GM15510 (cell line): Measurements from ENCODE around the gene CHD5.

Experiments
- POLR2A ChIP-seq: IDR thresholded peaks from 3 replicates; pipeline ENCODE4 v1.6.1; 2011; ENCODE audit warnings: borderline replicate concordance; ENCODE audit not compliant: insufficient read length; ENCODE audit errors: extremely low read depth

Gene CHD5

GRCh38 chr1:6183520-6183989 is 3.4 kb upstream of the CHD5 start:
- no peak for TF ChIP-seq POLR2A

DNA sequence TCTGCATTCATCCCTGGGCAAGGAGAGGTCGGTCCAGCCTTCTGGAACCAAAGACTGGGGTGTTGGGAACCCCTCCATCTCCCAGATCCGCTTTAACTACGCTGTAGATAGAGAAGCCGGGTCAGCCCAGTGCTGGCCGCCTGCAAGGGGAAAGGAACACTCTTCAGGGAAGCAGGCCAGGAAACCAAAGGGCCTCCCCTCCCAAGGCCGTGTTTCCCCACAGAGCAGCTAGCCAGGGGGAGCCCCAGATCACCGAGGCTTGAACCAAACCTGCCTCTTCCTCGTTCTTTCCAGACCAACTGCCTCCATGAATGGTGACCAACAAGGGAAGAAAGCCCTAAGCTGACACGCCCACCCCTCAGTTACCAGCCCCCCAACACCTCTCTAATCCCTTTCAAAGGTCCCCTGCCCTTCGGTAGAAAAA is 1.2 kb upstream of the CHD5 start:
- TF ChIP-seq POLR2A: no peak

GRCh38 chr1:6180707-6181311 is 688 bp upstream of the CHD5 start:
- no peak for TF ChIP-seq POLR2A

DNA sequence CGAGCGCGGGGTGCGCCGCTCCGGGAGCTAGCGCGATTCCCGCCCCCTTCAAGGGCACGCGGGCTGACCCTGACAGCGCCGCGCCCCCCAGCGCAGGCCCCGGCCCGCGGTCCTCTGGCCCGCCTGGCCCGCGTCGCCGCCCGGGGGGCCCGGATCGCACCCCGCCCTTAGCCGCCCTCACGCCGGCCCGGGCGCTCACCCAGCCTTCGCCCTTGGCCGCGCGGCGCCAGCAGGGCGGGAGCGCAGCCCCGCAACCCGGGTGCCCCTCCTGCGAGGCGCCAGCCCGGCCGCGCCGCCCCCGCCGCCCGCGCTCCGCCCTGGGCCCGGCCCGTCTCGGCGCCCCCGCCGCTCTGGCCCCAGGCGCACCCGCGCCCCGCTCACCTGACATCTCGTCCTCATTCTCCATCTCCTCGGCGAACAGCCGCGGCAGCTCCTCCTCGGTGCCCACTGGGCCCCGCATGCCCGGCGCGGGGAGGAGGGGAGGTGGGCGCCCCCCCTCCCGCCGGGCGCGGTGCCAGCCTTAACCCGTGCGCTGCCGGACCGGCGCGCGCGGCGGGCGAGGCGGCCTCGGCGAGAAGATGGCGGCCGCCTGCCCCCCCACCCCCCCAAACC is 451 bp downstream of the CHD5 start:
- TF ChIP-seq POLR2A: no peak

DNA sequence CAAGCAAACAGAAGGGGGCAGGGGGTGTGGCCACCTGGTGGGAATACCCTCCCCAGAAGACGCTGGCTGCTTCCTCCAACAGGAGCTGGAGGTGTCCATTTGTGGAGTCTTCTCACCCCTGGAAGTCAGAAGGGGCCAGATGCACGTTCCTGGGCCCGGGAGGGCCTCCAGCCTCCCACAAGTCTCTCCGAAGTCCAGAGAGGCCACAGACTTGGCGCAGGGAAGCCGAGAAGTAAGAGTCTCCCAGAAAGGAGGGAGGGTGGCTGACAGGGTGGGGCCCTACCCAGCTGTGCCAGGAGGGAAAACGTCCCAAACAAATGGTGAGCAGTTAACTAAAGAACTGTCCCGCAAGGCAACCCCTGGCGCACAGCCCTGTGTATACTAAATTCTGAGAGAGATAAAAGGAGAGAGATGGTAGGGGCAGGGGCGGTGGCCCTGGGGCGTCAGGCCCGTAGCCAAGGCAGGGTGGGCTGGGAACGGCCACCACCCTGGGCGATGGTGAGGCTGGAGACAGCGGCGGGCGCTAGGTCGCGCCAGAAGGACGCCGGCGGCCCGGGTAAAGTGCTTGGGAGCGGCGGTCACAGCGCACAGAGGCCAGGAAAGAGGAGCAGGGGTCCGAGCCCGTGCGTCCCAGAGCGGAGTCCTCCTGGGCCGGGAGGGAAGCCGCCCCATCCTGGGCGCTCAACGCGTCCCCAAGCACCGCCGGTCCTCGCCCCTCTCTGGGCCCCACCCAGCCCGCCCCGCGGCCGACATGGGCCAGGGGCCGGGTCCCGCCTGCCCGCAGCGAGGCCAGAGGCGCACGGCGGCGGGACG is 1.2 kb downstream of the CHD5 start:
- no peak for TF ChIP-seq POLR2A

DNA sequence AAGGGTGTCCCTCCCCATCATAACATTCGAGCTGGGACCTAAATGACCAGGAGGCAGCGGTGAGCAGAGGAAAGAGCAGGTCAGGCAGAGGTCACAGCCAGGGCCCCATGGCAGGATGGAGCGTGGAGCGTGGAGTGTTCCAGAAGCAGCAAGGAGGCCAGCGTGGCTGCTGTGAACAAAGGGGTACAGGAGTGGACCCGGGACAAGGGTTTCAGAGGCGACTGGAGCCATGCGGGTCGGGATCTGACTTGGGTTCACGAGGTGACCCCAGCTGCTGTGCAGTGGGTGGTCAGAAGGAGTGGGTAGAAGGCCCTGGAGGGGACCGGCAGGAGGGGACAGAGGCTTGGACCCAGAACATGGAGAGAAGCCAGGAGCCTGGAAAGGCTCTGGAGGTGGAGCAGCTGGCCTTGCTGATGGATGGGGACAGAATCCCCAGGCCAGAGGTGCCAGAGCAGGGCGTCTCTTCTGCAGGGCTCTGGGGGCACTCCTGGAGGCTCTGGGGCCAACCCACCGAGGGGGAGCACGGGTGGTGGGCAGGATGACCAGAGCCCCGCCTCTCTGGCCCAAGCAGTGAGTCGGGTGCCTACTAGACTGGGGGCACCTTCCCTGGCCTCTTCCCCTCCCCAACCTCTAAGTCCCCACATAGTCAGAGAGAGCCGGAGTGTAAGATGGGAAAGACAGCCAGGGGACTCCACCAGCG is 2.3 kb downstream of the CHD5 start:
- TF ChIP-seq POLR2A: no peak

- TF ChIP-seq POLR2A: no peak
Observed at GRCh38 chr1:6176779-6177178, 3.3 kb downstream of the CHD5 start.

GRCh38 chr1:6175411-6175828 is 4.7 kb downstream of the CHD5 start:
- TF ChIP-seq POLR2A: no peak

DNA sequence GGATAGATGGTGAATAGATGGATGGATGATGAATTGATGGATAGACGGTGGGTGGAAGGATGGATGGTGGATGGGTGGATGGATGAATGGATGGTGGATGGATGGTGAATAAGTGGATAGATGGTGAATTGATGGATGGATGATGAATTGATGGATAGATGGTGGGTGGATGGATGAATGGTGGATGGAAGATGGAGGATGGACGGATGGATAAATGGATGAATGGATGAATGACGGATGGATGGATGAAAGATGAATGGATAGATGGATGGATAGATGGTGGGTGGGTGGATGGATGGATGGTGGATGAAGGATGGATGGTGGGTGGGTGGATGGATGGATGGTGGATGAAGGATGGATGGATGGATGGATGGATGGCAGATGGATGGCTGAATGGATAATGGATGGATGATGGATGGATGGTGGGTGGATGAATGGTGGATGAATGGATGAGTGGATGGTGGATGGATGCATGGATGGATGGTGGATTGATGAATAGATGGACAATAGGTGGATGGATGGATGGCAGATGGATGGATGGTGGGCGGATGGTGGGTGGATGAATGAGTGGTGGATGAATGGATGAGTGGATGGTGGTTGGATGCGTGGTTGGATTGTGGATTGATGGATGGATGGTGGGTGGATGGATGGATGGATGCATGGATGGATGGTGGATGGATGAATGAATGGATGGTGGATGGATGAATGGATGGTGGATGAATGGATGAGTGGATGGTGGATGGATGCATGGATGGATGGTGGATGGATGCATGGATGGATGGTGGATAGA is 5.3 kb downstream of the CHD5 start:
- TF ChIP-seq POLR2A: no peak

GRCh38 chr1:6172549-6172948 is 7.6 kb downstream of the CHD5 start:
- no peak for TF ChIP-seq POLR2A

- no peak for TF ChIP-seq POLR2A
Observed at GRCh38 chr1:6171548-6172124, 8.5 kb downstream of the CHD5 start.

DNA sequence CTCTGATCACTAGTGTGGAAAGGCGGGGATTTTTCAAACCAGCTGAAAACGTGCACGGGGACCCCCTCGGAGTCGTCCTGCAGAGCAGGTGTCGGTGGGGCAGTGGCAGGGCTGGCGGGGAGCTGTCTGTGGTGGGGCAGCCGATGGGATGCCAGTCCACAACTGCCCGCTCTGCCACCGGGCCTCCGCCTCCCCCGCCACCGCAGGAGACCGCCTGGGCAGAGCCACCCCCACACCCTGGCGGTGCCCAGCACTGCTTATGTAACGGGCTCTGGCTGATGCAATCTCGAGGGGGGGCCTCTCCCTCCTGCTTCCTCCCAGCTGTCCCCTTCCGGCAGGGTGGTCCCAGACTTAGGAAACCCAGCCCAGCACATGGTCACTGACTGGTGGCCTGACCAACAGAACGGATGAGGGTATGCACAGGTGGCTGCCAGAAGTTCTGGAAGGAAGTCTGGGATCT is 9.3 kb downstream of the CHD5 start:
- no peak for TF ChIP-seq POLR2A

DNA sequence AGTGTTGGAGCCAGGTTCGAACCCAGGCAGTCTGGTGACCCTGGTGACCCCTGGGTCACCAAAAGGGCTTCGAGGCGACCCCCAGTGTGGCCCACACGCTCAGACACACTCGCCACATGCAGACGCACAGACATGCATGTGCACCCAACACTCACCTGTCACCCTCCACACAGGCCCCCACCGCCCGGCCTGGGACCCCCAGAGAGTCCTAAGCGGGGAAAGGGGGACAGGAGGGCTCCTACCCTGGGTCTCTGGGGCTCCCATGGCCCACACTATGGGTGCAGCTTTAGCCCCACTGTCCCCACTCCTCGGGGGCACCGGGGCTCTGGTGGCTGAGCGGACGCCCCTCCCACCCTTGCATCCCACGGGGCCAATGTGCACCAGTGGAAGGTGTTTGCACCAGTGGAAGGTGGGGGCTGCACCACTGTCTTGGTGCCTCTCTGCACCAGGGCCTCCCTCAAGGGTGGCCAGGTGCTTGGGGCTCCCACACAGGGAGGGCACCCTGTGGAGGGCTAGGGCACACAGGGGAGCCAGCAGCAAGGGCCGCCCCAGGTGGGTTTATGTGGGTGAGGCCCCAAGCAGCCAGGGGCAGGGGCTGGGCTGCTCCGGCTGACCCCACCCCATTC is 9.9 kb downstream of the CHD5 start:
- no peak for TF ChIP-seq POLR2A

- TF ChIP-seq POLR2A: no peak
Observed at GRCh38 chr1:6168947-6169586, 11.1 kb downstream of the CHD5 start.
